GM23338 (cell line): ENCODE data around the gene SERPINI2.

Experiments
- CREB1 ChIP-seq: fragments of 250-450 bp; sonication (Bioruptor Pico); IDR thresholded peaks from 2 replicates; pipeline ENCODE4 v1.5.0; 2020; ENCODE audit warnings: low read depth, mild to moderate bottlenecking, moderate library complexity
- EZH2 ChIP-seq: fragments of 200-600 bp; sonication (generic); IDR thresholded peaks from one replicate; pipeline ENCODE4 v1.8.0; 2017; ENCODE audit warnings: antibody characterized with exemption, mild to moderate bottlenecking, low read depth; ENCODE audit not compliant: unreplicated experiment
- EZH2phosphoT487 ChIP-seq: fragments of 200-600 bp; sonication (generic); IDR thresholded peaks from one replicate; pipeline ENCODE4 v1.8.1; 2018; ENCODE audit warnings: antibody characterized with exemption; ENCODE audit not compliant: unreplicated experiment
- JUNB ChIP-seq: IDR thresholded peaks from one replicate; pipeline ENCODE4 v1.6.1; 2016; ENCODE audit warnings: antibody characterized with exemption; ENCODE audit not compliant: unreplicated experiment
- NANOG ChIP-seq: IDR thresholded peaks from 2 replicates; pipeline ENCODE4 v1.6.1; 2016; ENCODE audit warnings: antibody characterized with exemption, borderline replicate concordance
- POLR2AphosphoS5 ChIP-seq: IDR thresholded peaks from 2 replicates; pipeline ENCODE4 v1.6.1; 2016; ENCODE audit warnings: antibody characterized with exemption, low read depth
- ZNF114 ChIP-seq: fragments of 250-450 bp; sonication (Bioruptor Pico); IDR thresholded peaks from 2 replicates; pipeline ENCODE4 v1.5.0; 2020; ENCODE audit warnings: mild to moderate bottlenecking, moderate library complexity
- TF ChIP-seq, protein P1 (sequence below): IDR thresholded peaks from 2 replicates; pipeline ENCODE4 v1.6.1; 2016; ENCODE audit warnings: antibody characterized with exemption
- TF ChIP-seq, protein P2 (sequence below): IDR thresholded peaks from one replicate; pipeline ENCODE4 v1.6.1; 2018; ENCODE audit warnings: antibody characterized with exemption; ENCODE audit not compliant: unreplicated experiment
- TF ChIP-seq, protein P3 (sequence below), 2 experiments: fragments of 200-600 bp in 1 of 2; sonication (generic) in 1 of 2; conservative IDR thresholded peaks; 2 replicates each; pipeline versions ENCODE4 v1.5.1 to v1.6.1; 2016 to 2017; ENCODE audit warnings: antibody characterized with exemption in 2 of 2, low read depth in 2 of 2, mild to moderate bottlenecking in 2 of 2, moderate library complexity in 1 of 2

DNA sequence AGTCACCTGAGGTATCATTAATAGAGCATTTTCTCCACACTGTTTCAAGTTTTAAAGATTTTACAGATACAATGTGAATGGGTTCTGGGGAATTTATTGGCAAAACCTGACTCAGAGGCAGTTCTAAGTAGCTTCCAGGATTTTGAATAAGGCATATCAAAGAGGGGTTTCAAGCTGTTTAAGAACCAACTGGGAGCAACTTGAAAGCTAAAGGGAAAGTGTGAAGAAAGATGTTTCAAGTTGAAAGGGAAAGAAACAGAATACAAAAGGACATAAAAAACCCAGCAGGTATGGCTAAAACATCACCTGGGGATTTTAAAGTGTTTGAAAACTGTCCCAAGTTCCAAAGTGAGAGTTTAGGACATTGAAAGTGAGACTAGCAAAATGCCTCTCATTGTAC lies 17.8 kb upstream of the SERPINI2 start:
- TF ChIP-seq, protein P1, sequence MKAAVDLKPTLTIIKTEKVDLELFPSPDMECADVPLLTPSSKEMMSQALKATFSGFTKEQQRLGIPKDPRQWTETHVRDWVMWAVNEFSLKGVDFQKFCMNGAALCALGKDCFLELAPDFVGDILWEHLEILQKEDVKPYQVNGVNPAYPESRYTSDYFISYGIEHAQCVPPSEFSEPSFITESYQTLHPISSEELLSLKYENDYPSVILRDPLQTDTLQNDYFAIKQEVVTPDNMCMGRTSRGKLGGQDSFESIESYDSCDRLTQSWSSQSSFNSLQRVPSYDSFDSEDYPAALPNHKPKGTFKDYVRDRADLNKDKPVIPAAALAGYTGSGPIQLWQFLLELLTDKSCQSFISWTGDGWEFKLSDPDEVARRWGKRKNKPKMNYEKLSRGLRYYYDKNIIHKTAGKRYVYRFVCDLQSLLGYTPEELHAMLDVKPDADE = no peak
- TF ChIP-seq, protein P2, sequence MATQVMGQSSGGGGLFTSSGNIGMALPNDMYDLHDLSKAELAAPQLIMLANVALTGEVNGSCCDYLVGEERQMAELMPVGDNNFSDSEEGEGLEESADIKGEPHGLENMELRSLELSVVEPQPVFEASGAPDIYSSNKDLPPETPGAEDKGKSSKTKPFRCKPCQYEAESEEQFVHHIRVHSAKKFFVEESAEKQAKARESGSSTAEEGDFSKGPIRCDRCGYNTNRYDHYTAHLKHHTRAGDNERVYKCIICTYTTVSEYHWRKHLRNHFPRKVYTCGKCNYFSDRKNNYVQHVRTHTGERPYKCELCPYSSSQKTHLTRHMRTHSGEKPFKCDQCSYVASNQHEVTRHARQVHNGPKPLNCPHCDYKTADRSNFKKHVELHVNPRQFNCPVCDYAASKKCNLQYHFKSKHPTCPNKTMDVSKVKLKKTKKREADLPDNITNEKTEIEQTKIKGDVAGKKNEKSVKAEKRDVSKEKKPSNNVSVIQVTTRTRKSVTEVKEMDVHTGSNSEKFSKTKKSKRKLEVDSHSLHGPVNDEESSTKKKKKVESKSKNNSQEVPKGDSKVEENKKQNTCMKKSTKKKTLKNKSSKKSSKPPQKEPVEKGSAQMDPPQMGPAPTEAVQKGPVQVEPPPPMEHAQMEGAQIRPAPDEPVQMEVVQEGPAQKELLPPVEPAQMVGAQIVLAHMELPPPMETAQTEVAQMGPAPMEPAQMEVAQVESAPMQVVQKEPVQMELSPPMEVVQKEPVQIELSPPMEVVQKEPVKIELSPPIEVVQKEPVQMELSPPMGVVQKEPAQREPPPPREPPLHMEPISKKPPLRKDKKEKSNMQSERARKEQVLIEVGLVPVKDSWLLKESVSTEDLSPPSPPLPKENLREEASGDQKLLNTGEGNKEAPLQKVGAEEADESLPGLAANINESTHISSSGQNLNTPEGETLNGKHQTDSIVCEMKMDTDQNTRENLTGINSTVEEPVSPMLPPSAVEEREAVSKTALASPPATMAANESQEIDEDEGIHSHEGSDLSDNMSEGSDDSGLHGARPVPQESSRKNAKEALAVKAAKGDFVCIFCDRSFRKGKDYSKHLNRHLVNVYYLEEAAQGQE = no peak
- TF ChIP-seq, protein P3, sequence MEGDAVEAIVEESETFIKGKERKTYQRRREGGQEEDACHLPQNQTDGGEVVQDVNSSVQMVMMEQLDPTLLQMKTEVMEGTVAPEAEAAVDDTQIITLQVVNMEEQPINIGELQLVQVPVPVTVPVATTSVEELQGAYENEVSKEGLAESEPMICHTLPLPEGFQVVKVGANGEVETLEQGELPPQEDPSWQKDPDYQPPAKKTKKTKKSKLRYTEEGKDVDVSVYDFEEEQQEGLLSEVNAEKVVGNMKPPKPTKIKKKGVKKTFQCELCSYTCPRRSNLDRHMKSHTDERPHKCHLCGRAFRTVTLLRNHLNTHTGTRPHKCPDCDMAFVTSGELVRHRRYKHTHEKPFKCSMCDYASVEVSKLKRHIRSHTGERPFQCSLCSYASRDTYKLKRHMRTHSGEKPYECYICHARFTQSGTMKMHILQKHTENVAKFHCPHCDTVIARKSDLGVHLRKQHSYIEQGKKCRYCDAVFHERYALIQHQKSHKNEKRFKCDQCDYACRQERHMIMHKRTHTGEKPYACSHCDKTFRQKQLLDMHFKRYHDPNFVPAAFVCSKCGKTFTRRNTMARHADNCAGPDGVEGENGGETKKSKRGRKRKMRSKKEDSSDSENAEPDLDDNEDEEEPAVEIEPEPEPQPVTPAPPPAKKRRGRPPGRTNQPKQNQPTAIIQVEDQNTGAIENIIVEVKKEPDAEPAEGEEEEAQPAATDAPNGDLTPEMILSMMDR (conservative IDR thresholded peaks at IDR 0.05; ENCODE audit: low read depth in 2 of 2) = no peak
- no peak for TF ChIP-seq EZH2
- TF ChIP-seq POLR2AphosphoS5 = no peak
- TF ChIP-seq ZNF114 (CRISPR knock-in tag) = no peak
- no peak for TF ChIP-seq EZH2phosphoT487
- no peak for TF ChIP-seq CREB1
- no peak for TF ChIP-seq NANOG
- no peak for TF ChIP-seq JUNB
